Muscle layer of duodenum (tissue), 2 donors: Measurements from ENCODE around the gene VAV2.

Experiments
- H3K27ac ChIP-seq: one replicate; pipeline ENCODE4 v1.7.0; 2013; ENCODE audit warnings: mild to moderate bottlenecking, low read length
- H3K27me3 ChIP-seq: one replicate; pipeline ENCODE4 v1.7.0; 2013; ENCODE audit warnings: low read depth, mild to moderate bottlenecking, control low read depth, low read length
- H3K36me3 ChIP-seq, 2 donors: one replicate each; pipeline ENCODE4 v1.7.0; 2013; ENCODE audit warnings: low read length in 2 of 2, control low read depth in 1 of 2, mild to moderate bottlenecking in 1 of 2; ENCODE audit not compliant: insufficient read depth in 2 of 2, control insufficient read depth in 1 of 2
- H3K4me1 ChIP-seq, 2 donors: one replicate each; pipeline ENCODE4 v1.7.0; 2013; ENCODE audit warnings: low read length in 2 of 2, mild to moderate bottlenecking in 2 of 2, control low read depth in 1 of 2, moderate library complexity in 1 of 2; ENCODE audit not compliant: insufficient read depth in 2 of 2, control insufficient read depth in 1 of 2
- H3K4me3 ChIP-seq, 2 donors: one replicate each; pipeline ENCODE4 v1.7.0; 2013; ENCODE audit warnings: low read length in 2 of 2, low read depth in 1 of 2, mild to moderate bottlenecking in 1 of 2
- H3K9me3 ChIP-seq, 2 donors: one replicate each; pipeline ENCODE4 v1.7.0; 2013; ENCODE audit warnings: low read length in 2 of 2, control low read depth in 1 of 2, mild to moderate bottlenecking in 1 of 2; ENCODE audit not compliant: control insufficient read depth in 1 of 2
- donor health status: healthy.

Gene VAV2

DNA sequence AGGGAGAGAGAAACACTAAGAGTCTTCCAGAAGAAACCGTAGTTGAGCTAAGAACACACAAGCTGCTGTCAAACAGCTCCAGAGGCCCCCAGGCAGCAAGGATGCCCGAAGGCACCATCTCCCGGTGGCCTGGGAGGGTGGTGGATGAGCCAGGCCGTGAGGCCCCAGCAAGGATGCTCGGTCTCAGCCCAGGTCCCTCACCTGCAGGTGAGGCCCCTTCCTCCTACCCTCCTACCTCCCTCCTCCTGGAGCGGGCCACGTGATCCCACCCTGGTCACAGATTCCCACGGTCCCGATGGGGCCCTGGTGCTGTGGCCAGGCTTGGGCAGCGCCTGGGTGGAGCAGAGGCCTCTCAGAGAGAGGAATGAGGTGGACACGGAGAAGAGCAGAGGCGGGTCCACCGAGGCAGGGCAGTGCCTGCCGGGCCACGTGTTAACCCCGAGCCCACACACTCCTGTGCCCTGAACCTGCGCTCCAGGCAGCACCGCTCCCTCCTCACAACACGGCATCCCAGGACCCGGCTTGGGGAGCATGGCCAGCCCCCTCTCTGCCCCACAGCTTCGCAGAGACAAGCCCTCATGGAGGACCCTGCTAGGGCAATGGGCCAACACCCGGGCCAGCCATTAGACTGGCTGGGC is 158.6 kb downstream of the VAV2 start:
- Histone ChIP-seq H3K27ac (no peak overlapping the region), H3K4me3 (no peak overlapping the region), H3K4me1 (no peaks in the 10 kb centered on the region), H3K27me3 (no peaks in the 10 kb centered on the region), H3K9me3 (no peaks in the 10 kb centered on the region), H3K36me3 (peaks cover 0 to 4% of the 10 kb centered on the region in 2 donors)

DNA sequence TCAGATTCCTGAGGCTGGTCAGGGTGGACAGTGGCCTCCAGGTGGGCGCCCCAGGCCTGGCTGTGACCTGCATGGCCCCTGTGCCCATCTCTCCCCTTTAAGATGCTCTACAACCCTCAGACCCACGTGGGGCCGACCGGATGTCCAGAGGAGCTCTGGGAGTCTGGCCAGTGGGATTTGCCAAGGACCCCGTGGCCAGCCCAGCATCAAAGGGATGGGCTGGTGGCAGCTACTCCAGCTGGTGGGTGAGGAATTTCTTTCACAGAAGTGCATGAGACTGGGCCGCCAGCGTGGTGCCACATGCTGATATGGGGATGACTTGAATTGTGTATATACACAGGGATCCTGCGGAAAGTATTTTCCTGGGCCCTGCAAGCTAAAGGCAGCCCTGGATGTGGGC is 159.2 kb downstream of the VAV2 start:
- Histone ChIP-seq H3K4me1 (no peaks in the 10 kb centered on the region), H3K27ac (no peak overlapping the region), H3K36me3 (peaks cover 0 to 4% of the 10 kb centered on the region in 2 donors), H3K9me3 (no peaks in the 10 kb centered on the region), H3K27me3 (no peaks in the 10 kb centered on the region), H3K4me3 (no peak overlapping the region)

DNA sequence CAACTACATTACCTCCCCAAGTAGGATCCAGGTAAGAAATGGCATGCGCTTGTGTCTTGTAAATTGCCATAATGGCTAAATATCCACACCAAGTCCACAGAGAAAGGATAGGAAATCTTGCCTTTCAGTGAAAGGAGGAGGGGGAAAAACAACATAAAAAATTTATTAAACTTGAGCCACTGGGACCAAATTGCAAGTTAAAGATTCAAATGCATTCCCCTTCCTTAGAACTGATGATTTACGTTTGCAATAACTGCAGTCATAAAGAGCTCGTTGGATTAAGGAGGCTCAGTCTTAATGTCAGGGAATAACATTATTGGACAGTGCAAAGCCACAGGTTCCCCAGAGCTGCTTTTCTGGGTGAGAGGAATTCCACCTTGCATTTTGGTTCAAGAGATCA is 161.4 kb downstream of the VAV2 start:
- Histone ChIP-seq H3K4me3 (no peak overlapping the region), H3K27me3 (no peaks in the 10 kb centered on the region), H3K36me3 (peaks cover 0 to 4% of the 10 kb centered on the region in 2 donors), H3K9me3 (no peaks in the 10 kb centered on the region), H3K4me1 (no peaks in the 10 kb centered on the region), H3K27ac (no peak overlapping the region)

DNA sequence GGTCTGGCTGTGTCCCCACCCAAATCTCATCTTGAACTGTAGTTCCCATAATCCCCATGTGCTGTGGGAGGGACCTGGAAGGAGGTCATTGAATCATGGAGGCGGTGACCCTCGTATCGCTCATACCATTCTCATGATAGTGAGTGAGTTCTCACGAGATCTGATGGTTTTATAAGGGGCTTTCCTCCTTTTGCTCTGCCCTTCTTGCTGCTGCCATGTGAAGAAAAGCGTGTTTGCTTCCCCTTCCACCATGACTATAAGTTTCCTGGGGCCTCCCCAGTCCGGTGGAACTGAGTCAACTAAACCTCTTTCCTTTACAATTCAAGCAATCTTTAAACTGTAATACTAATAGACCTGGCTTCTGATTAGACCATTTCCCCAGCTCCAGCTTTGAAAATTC is 161.8 kb downstream of the VAV2 start:
- H3K27me3 ChIP-seq: no peaks in the 10 kb centered on the region
- peaks cover 0 to 4% of the 10 kb centered on the region in 2 donors for H3K36me3 ChIP-seq
- no peak overlapping the region for H3K4me3 ChIP-seq
- H3K27ac ChIP-seq: no peak overlapping the region
- no peaks in the 10 kb centered on the region for H3K9me3 ChIP-seq
- no peaks in the 10 kb centered on the region for H3K4me1 ChIP-seq

DNA sequence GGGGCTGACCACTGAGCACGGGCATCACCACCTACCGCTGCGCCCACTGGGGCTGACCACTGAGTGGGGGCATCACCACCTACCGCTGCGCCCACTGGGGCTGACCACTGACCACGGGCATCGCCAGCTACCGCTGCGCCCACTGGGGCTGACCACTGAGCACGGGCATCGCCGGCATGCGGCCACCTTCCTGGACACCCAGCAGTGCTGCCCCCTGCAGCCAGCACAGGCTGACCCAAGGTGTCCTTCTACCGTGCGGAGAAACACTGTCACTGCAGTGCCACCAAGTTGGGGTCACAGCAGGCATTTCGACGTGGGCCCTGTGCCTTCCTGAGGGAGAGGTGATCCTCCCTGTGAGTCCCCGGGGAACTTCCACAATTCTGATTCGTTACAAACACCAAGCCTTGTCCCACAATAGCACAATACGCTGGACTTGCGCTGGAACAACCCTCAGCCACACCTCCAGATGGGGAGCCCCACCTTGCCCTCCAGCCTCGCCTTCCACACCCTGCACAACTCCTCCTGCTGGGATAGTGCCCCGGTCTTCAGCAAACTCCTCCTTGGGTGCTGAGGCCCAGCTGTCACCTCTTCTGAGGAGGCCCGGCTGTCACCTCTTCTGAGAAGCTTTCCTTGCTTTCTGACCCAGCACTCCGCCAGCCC is 163.7 kb downstream of the VAV2 start:
- H3K4me3 ChIP-seq: no peak overlapping the region

DNA sequence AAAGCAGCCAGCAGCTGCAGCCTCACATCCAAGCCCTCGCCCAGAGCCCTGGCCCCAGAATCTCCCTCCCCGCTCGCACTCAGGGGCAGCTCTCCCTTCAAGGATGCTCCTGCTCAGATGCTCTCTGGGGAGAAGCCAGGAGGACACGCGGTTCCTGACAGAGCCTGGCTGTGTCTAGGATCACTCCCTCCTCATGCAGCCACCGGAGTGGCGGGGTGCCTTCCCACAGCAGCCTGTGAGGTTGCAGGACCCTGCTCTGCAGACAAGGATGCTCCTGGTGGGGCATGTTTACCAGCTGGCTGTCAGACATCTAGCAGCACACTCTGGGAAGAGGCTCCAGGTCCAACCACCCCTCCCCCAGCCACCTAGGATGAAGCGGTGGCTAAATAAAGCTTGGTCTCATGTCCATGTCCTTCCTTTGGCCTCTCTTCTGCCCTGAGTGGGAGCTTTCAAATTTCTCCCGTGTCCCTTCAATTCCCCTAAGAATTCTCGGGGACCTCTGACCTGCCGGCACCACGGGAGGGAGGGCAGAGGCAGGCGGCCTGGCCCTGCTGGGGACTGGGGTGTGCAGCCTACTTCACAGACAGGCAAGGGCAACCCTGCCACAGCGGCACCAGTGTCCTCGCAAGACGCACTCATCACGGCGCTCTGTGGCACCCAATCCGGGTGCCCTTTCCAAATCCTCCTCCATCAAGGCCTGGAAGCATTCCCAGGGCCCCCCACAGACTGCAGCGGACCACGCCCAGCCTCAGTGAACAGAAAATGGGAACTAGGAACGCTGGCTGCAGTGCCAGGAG is 165.6 kb downstream of the VAV2 start:
- H3K4me3 ChIP-seq: no peak overlapping the region
- no peak overlapping the region for H3K27ac ChIP-seq
- H3K36me3 ChIP-seq: peaks cover 0 to 4% of the 10 kb centered on the region in 2 donors
- H3K9me3 ChIP-seq: no peaks in the 10 kb centered on the region
- H3K4me1 ChIP-seq: no peaks in the 10 kb centered on the region
- H3K27me3 ChIP-seq: no peaks in the 10 kb centered on the region

More for the DNA sequence above, 163.7 kb downstream of the VAV2 start:
- H3K27me3 ChIP-seq: no peaks in the 10 kb centered on the region
- H3K36me3 ChIP-seq: peaks cover 0 to 4% of the 10 kb centered on the region in 2 donors
- no peak overlapping the region for H3K27ac ChIP-seq
- H3K9me3 ChIP-seq: no peaks in the 10 kb centered on the region
- no peaks in the 10 kb centered on the region for H3K4me1 ChIP-seq

DNA sequence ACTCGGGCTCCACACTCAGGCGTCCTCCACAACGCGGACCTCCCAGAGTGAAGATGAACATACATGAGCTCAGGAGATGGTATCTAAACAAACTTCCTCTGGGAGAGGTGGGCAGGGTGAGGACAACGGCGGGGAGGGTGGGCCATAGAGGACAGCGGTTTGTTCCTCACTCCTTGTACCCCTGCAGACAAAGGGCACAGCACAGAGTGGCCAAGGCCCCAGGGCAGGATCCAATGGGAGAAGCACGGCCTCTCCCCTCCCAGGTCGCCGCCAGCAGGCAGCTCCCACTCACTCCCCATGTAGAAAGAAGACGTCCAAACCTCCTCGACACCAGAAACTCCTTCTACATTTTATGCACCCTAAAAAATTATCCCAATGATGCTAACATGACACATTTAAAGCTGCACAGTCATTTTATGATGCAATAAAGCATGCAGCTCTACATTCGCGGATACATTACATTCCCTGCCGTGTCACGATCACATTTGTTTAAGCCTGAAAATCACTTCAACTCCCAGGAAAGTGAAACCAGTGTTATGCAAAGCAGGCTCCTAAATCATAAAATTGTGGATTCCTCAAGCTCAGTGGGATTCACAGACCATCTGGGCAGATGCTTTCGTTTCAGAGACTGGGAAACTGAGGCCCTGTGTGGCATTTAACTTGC is 166.4 kb downstream of the VAV2 start:
- Histone ChIP-seq H3K36me3 (peaks cover 0 to 4% of the 10 kb centered on the region in 2 donors), H3K27ac (no peak overlapping the region), H3K4me1 (no peaks in the 10 kb centered on the region), H3K27me3 (no peaks in the 10 kb centered on the region), H3K9me3 (no peaks in the 10 kb centered on the region), H3K4me3 (no peak overlapping the region)

DNA sequence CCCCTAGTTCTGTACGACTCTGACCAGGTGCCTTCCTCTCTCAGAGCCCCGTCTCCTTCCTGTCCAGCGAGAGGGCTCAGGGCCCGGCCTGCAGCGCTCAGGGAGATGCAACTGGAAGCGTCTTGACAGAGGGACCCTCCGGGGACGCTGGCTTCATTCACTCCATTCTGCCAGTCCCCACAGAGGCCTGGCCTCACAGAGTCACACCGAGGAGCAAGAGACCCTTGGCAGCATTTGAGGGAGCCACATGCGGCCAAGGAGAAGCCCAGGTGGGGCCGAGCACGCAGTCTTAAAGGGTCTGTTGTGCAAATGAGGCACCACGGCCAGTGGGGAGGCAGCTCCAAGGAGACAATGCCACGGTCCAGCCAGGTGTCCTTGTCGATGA is 167.3 kb downstream of the VAV2 start:
- Histone ChIP-seq H3K27me3 (no peaks in the 10 kb centered on the region), H3K4me3 (no peak overlapping the region), H3K9me3 (no peaks in the 10 kb centered on the region), H3K36me3 (peaks cover 0 to 2% of the 10 kb centered on the region in 2 donors), H3K27ac (no peak overlapping the region), H3K4me1 (no peaks in the 10 kb centered on the region)

DNA sequence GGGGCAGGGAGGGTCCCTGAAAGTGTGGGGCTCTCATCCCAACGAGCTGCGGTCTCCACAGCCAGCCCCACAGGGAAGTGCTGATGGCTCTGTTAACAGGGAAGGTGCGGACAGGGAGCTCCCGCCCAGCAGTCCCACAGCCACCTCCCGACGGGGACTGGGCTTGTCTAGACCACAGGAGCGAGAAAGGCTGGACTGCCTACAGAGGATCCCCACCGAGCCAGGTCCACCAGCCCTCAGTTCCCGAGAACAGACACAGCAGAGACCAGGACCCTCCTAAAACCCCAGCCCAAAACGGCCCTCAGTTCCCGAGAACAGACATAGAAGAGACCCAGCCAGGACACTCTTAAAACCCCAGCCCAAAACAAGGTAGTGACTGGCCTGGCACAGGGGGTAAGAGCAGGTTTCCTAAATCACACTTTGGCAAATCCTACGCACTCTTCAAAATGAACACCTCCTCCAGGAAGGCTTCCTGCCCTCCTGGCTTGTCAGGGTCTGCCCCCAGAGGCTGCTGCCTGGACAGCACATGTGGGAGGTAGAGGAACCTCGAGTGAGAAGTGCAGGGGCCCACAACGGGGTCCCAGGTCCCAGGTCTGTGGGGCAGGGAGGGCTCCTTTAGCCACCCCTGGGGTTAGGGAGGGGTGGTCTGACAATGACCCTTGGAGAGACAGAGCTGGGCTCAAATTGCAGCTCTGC is 167.9 kb downstream of the VAV2 start:
- no peak overlapping the region for H3K4me3 ChIP-seq
- no peaks in the 10 kb centered on the region for H3K27me3 ChIP-seq
- no peak overlapping the region for H3K27ac ChIP-seq
- no peaks in the 10 kb centered on the region for H3K36me3 ChIP-seq
- H3K9me3 ChIP-seq: no peaks in the 10 kb centered on the region
- H3K4me1 ChIP-seq: no peaks in the 10 kb centered on the region

DNA sequence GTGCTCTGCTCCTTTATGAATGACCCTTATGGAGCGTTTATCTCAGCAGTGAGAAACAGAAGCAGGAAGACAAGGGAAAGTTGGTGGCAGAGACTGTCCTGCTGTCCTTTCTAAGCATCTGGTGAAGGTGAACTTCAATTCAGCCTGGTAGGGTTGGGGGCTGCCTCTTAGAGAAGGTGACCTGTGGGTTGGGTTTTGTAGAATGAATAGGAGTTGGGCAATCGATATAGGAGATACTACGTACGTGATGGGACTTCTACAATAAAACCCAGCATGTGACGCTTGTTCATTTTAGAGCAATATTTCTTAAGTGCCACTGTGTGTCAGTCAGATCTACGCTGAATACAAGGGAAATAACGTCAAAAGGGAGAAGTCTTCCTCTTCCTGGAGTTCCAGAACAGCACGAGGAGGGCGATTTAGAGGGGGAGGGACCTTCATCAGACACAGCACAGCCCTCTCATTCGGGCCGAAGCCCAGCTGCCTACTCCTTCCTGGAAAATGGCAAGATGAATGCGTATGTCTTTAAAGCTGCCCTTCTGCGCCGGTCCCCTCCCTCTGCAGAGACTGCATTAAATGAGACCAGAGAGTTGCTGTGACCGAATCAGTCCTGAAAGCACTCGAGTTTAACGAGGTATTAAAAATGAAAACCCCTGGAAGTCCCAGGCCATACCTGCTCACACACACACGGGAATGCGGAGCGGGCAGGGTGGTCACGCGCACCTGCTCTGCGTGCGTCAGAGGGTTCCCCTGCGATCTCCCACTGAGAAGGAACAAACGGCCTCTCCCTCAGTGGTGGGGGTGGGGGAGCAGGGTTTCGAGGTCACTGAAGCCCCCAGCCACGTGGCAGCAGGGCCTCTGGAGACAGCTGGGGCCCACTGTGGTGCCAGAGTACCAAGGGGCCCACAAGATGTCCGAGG is 168.7 kb downstream of the VAV2 start:
- H3K27ac ChIP-seq: no peak overlapping the region
- H3K27me3 ChIP-seq: no peaks in the 10 kb centered on the region
- no peak overlapping the region for H3K4me3 ChIP-seq
- H3K4me1 ChIP-seq: no peaks in the 10 kb centered on the region
- no peaks in the 10 kb centered on the region for H3K36me3 ChIP-seq
- H3K9me3 ChIP-seq: no peaks in the 10 kb centered on the region
